Measurements from ENCODE around the gene SARNP. TPM values are rescaled to one million over a fixed set of nuclear protein-coding genes. Genes with fewer than 3 reads are reported as not detected.
A peak's percentile ranks its signal among the peaks of the same experiment; 100 is the strongest.

Gene SARNP
- polyA plus RNA-seq, 2 of the 4 experiments (the other 2 are of a cell fraction), result 123 to 198 TPM

DNA sequence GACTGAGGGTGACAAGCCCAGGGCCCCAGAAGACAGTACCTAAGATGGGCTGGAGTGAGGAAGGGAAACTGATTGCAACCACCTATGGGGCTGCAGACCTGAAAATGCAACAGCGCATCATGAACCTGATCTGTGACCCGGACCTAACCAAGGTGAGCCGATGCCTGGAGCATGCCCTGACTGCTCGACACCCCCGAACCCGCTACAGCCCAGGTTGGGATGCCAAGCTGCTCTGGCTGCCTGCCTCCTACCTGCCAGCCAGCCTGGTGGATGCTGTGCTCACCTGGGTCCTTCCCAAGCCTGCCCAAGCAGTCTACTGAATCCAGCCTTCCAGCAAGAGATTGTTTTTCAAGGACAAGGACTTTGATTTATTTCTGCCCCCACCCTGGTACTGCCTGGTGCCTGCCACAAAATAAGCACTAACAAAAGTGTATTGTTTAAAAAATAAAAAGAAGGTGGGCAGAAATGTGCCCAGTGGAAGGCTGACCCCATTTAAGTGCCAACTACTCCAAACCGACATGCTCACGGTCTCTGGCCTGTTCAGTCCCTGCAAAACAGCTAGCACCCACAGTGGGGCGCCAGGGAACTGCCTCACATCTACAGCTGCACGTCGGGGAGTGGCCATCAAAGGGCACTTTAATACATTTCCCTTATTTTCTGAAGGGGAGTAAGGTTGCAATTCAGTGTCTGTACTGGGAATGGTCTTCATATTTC, 93.1 kb downstream of the SARNP start (continued):
- TF ChIP-seq HOXA7 (CRISPR knock-in tag; IDR thresholded peaks at IDR 0.05) (0 out of 2 replicates have a peak, but pooled peaks have one; percentile 39), ZFP36 (IDR thresholded peaks at IDR 0.05; ENCODE audit: borderline replicate concordance, partially characterized antibody) (no peak), ZNF302 (CRISPR knock-in tag; IDR thresholded peaks at IDR 0.05) (no peak), KDM1A (IDR thresholded peaks at IDR 0.05; ENCODE audit: low read depth) (no peak), RAD21 (conservative IDR thresholded peaks at IDR 0.05 in 1 of 2, IDR thresholded peaks at IDR 0.05 in 1 of 2) (peak; percentile 50 to 79; a peak in 4 of 5 replicates)
- TF ChIP-seq, protein P1, sequence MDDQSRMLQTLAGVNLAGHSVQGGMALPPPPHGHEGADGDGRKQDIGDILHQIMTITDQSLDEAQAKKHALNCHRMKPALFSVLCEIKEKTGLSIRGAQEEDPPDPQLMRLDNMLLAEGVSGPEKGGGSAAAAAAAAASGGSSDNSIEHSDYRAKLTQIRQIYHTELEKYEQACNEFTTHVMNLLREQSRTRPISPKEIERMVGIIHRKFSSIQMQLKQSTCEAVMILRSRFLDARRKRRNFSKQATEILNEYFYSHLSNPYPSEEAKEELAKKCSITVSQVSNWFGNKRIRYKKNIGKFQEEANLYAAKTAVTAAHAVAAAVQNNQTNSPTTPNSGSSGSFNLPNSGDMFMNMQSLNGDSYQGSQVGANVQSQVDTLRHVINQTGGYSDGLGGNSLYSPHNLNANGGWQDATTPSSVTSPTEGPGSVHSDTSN (IDR thresholded peaks at IDR 0.05), result no peak
- TF ChIP-seq, protein P2, sequence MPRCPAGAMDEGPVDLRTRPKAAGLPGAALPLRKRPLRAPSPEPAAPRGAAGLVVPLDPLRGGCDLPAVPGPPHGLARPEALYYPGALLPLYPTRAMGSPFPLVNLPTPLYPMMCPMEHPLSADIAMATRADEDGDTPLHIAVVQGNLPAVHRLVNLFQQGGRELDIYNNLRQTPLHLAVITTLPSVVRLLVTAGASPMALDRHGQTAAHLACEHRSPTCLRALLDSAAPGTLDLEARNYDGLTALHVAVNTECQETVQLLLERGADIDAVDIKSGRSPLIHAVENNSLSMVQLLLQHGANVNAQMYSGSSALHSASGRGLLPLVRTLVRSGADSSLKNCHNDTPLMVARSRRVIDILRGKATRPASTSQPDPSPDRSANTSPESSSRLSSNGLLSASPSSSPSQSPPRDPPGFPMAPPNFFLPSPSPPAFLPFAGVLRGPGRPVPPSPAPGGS (IDR thresholded peaks at IDR 0.05), result no peak

DNA sequence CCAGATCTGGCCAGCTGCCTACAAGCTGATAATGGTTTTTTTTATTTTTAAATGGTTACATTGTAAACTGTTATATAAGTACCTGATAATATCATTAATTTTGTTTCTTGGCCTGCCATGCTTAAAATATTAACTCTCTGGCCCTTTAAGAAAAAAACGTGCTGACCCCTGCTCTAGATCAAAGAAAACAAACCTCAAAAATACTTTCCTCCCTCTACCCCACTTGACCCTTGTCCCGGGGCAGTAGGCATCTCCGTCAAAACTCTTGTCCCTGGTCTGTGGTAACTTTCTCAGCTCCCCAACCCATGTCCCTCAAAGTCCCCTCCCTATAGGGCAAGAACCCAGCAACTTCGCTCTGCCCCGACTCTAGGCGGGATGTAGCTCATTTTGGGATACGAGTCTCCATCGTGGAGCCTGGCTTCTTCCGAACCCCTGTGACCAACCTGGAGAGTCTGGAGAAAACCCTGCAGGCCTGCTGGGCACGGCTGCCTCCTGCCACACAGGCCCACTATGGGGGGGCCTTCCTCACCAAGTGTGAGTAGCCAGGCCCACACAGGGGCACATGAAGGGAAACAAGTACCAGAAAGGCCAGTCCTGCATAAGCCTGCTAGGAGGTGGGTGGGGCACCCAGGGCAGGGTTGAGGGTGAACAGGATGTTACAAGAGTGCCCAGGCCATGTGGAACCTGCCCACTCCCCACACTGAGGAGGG, 93.9 kb downstream of the SARNP start:
- peak overlapping the region in 1 of 2 experiments; percentile 31; a peak in 1 of 6 replicates for H3K27ac ChIP-seq
- ATAC-seq (no peak), FAIRE-seq (no peak), DNase-seq (ENCODE audit: low read depth in 1 of 2, low spot score in 1 of 2) (no peak)
- H3K4me1 ChIP-seq, result peaks cover 56% of the 10 kb centered on the region
- ChIA-PET POLR2A (no interaction called here), CTCF (interaction anchor here (0.6 to 12.3 kb wide), 7 partner anchors 12 to 466 kb away, joined by 3 to 139 read pairs (median 6); partner anchors contain the start of genes GDF11 and SMARCC2)
- no peak overlapping the region for H3K4me2 ChIP-seq
- WGBS (ENCODE audit: missing lambda C conversion rate), result 70% methylated on average over 10 of the region's 10 CpGs
- TF ChIP-seq POLR2AphosphoS2 (conservative IDR thresholded peaks at IDR 0.05; ENCODE audit: low read length) (peak; percentile 33), SMC3 (IDR thresholded peaks at IDR 0.05) (no peak)
- H3K4me3 ChIP-seq, result no peak overlapping the region
- H3K9me3 ChIP-seq, result no peaks in the 10 kb centered on the region

DNA sequence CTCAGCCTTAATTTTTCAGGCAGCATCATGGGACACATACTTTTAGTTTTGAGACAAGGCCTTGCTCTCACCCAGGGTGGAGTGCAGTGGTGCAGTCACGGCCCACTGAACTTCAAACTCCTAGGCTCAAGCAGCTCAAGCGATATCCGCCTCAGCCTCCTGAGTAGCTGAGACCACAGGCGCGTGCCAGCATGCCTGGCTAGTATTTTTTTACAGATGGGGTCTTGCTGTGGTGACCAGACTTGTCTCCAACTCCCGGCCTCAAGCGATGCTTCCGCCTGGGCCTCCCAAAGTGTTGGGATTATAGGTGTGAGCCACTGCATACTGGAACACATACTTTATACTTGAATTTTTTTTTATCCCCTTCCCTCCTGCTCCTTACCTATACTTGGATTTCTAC, 94.6 kb downstream of the SARNP start:
- POLR2A ChIA-PET, result no interaction called here
- Histone ChIP-seq H3K27ac (no peak overlapping the region), H3K9me3 (no peaks in the 10 kb centered on the region), H3K4me3 (no peak overlapping the region), H3K4me2 (no peak overlapping the region), H3K4me1 (peaks cover 59% of the 10 kb centered on the region)
- no peak for ATAC-seq
- WGBS (ENCODE audit: missing lambda C conversion rate), result over 99% methylated on average over 8 of the region's 8 CpGs
- TF ChIP-seq, protein P3, sequence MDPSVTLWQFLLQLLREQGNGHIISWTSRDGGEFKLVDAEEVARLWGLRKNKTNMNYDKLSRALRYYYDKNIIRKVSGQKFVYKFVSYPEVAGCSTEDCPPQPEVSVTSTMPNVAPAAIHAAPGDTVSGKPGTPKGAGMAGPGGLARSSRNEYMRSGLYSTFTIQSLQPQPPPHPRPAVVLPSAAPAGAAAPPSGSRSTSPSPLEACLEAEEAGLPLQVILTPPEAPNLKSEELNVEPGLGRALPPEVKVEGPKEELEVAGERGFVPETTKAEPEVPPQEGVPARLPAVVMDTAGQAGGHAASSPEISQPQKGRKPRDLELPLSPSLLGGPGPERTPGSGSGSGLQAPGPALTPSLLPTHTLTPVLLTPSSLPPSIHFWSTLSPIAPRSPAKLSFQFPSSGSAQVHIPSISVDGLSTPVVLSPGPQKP (IDR thresholded peaks at IDR 0.05; ENCODE audit: low read depth, low read length), result no peak
- TF ChIP-seq RNF2 (IDR thresholded peaks at IDR 0.05; ENCODE audit: borderline replicate concordance, low read depth) (no peak), TFCP2L1 (CRISPR knock-in tag; IDR thresholded peaks at IDR 0.05) (no peak), TP53 (CRISPR knock-in tag; IDR thresholded peaks at IDR 0.05) (no peak), ZNF302 (CRISPR knock-in tag; IDR thresholded peaks at IDR 0.05) (no peak), CHD2 (IDR thresholded peaks at IDR 0.05; ENCODE audit: low read length, partially characterized antibody) (no peak), NFE2L2 (conservative IDR thresholded peaks at IDR 0.05; ENCODE audit: low read length) (no peak), JUN (IDR thresholded peaks at IDR 0.05) (no peak), GATA3 (IDR thresholded peaks at IDR 0.05; ENCODE audit: borderline replicate concordance) (no peak)
- TF ChIP-seq, protein P1 (IDR thresholded peaks at IDR 0.05), result no peak
- TF ChIP-seq, protein P4, sequence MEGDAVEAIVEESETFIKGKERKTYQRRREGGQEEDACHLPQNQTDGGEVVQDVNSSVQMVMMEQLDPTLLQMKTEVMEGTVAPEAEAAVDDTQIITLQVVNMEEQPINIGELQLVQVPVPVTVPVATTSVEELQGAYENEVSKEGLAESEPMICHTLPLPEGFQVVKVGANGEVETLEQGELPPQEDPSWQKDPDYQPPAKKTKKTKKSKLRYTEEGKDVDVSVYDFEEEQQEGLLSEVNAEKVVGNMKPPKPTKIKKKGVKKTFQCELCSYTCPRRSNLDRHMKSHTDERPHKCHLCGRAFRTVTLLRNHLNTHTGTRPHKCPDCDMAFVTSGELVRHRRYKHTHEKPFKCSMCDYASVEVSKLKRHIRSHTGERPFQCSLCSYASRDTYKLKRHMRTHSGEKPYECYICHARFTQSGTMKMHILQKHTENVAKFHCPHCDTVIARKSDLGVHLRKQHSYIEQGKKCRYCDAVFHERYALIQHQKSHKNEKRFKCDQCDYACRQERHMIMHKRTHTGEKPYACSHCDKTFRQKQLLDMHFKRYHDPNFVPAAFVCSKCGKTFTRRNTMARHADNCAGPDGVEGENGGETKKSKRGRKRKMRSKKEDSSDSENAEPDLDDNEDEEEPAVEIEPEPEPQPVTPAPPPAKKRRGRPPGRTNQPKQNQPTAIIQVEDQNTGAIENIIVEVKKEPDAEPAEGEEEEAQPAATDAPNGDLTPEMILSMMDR (IDR thresholded peaks at IDR 0.05), result no peak
- TF ChIP-seq, protein P2 (IDR thresholded peaks at IDR 0.05), result no peak
- no peak for FAIRE-seq
- DNase-seq (ENCODE audit: low read depth in 1 of 2, low spot score in 1 of 2), result no peak
- CTCF ChIA-PET, result interaction anchor here (1.3 to 12.3 kb wide), 5 partner anchors 15 to 93 kb away, joined by 3 to 139 read pairs (median 13); partner anchors contain the start of gene GDF11
